ENCODE results near the gene SOX8. TPM values are rescaled to one million over a fixed set of nuclear protein-coding genes. Genes with fewer than 3 reads are reported as not detected.
"Not testable (repeated sequence)": the region's sequence is repeated elsewhere in the genome, so short reads cannot be mapped to it uniquely, and the experiment has no call there.

SOX8 gene
- total RNA-seq, 1 donor from 2014 or later = 0.26 TPM

- peak in 1 of 2 donors; percentile 56 for DNase-seq (ENCODE audit: low read depth in 2 of 2)
These were observed 27.8 kb upstream of the SOX8 start for GRCh38 chr16:953818-954217.

- DNase-seq (ENCODE audit: low read depth in 2 of 2) = not testable (repeated sequence)
These were observed 25.8 kb upstream of the SOX8 start for GRCh38 chr16:955766-956165.

- DNase-seq (ENCODE audit: low read depth in 2 of 2) = no peak
These were observed 22.1 kb upstream of the SOX8 start for GRCh38 chr16:959232-960040.

- no peak for DNase-seq (ENCODE audit: low read depth in 2 of 2)
These were observed 19.2 kb upstream of the SOX8 start for GRCh38 chr16:962366-962765.

GRCh38 chr16:962901-963814 is 18.4 kb upstream of the SOX8 start:
- no peak for DNase-seq (ENCODE audit: low read depth in 2 of 2)

- DNase-seq (ENCODE audit: low read depth in 2 of 2) = peak in 1 of 2 donors; percentile 12
These were observed 17.7 kb upstream of the SOX8 start for GRCh38 chr16:963913-964312.

- DNase-seq (ENCODE audit: low read depth in 2 of 2) = no peak
These were observed 17.1 kb upstream of the SOX8 start for GRCh38 chr16:964356-965035.

- no peak for DNase-seq (ENCODE audit: low read depth in 2 of 2)
These were observed 16.6 kb upstream of the SOX8 start for GRCh38 chr16:965036-965395.

GRCh38 chr16:965487-965886 is 16.1 kb upstream of the SOX8 start:
- no peak for DNase-seq (ENCODE audit: low read depth in 2 of 2)

GRCh38 chr16:966035-966434 is 15.5 kb upstream of the SOX8 start:
- no peak for DNase-seq (ENCODE audit: low read depth in 2 of 2)

- DNase-seq (ENCODE audit: low read depth in 2 of 2) = no peak
These were observed 15.1 kb upstream of the SOX8 start for GRCh38 chr16:966505-966904.

- DNase-seq (ENCODE audit: low read depth in 2 of 2) = peak; percentile 18 to 25
These were observed 14.5 kb upstream of the SOX8 start for GRCh38 chr16:967077-967541.

GRCh38 chr16:967546-968295 is 13.8 kb upstream of the SOX8 start:
- DNase-seq (ENCODE audit: low read depth in 2 of 2) = no peak

GRCh38 chr16:968620-969019 is 12.9 kb upstream of the SOX8 start:
- DNase-seq (ENCODE audit: low read depth in 2 of 2) = no peak

GRCh38 chr16:969508-970385 is 11.8 kb upstream of the SOX8 start:
- peak in 1 of 2 donors; percentile 18 for DNase-seq (ENCODE audit: low read depth in 2 of 2)

- DNase-seq (ENCODE audit: low read depth in 2 of 2) = no peak
These were observed 11.2 kb upstream of the SOX8 start for GRCh38 chr16:970386-970765.

GRCh38 chr16:970766-971581 is 10.6 kb upstream of the SOX8 start, which contains the start of gene LMF1:
Gene LMF1, minus strand, starts transcription at chr16:970984. Its CDS starts 4 bp downstream, at chr16:970980.
- peak; percentile 64 to 91 for DNase-seq (ENCODE audit: low read depth in 2 of 2)

GRCh38 chr16:971582-971905 is 10.0 kb upstream of the SOX8 start:
- DNase-seq (ENCODE audit: low read depth in 2 of 2) = no peak

- no peak for DNase-seq (ENCODE audit: low read depth in 2 of 2)
These were observed 9.6 kb upstream of the SOX8 start for GRCh38 chr16:971981-972315.
